Neural progenitor cell (in vitro differentiated cells): ENCODE results near the gene MARCHF5. TPM values are rescaled to one million over a fixed set of nuclear protein-coding genes. Genes with fewer than 3 reads are reported as not detected.

Experiments
- DNase-seq: peaks from one replicate; pipeline ENCODE4 v3.0.0-alpha.2; 2016; ENCODE audit warnings: low spot score
- H2AFZ ChIP-seq: fragments of 200-600 bp; sonication (generic); replicated peaks from 2 replicates; pipeline ENCODE4 v1.6.1; 2016; ENCODE audit warnings: antibody characterized with exemption
- H3F3A ChIP-seq: fragments of 200-600 bp; sonication (generic); 2 replicates; pipeline ENCODE4 v1.6.1; 2016; ENCODE audit warnings: antibody characterized with exemption, low read depth
- H3K27ac ChIP-seq: fragments of 200-600 bp; sonication (generic); 2 replicates; pipeline ENCODE4 v1.5.1; 2016; ENCODE audit warnings: mild to moderate bottlenecking
- H3K27me3 ChIP-seq: fragments of 200-600 bp; sonication (generic); 2 replicates; pipeline ENCODE4 v1.6.1; 2016; ENCODE audit warnings: mild to moderate bottlenecking, moderate library complexity
- H3K36me3 ChIP-seq: fragments of 200-600 bp; sonication (generic); 2 replicates; pipeline ENCODE4 v1.5.1; 2016
- H3K4me1 ChIP-seq: fragments of 200-600 bp; sonication (generic); 2 replicates; pipeline ENCODE4 v1.6.1; 2016; ENCODE audit warnings: mixed run types
- H3K4me2 ChIP-seq: fragments of 200-600 bp; sonication (generic); 2 replicates; pipeline ENCODE4 v1.6.1; 2016
- H3K4me3 ChIP-seq: fragments of 200-600 bp; sonication (generic); 2 replicates; pipeline ENCODE4 v1.5.1; 2016
- H3K79me2 ChIP-seq: fragments of 200-600 bp; sonication (generic); 2 replicates; pipeline ENCODE4 v1.6.1; 2016; ENCODE audit warnings: low read depth
- H3K9ac ChIP-seq: fragments of 200-600 bp; sonication (generic); 2 replicates; pipeline ENCODE4 v1.6.1; 2016
- H3K9me3 ChIP-seq: fragments of 200-600 bp; sonication (generic); 2 replicates; pipeline ENCODE4 v1.5.1; 2016; ENCODE audit warnings: low read depth
- H4K20me1 ChIP-seq: fragments of 200-600 bp; sonication (generic); 2 replicates; pipeline ENCODE4 v1.6.1; 2016; ENCODE audit warnings: low read depth
- H3K27ac Mint-ChIP-seq: 3 replicates; pipeline ENCODE4 v1.8.0; 2021; ENCODE audit warnings: mixed read lengths
- H3K27me3 Mint-ChIP-seq: 2 replicates; pipeline ENCODE4 v1.8.0; 2022; ENCODE audit warnings: low read depth, mild to moderate bottlenecking, inconsistent platforms, moderate library complexity, mixed read lengths; ENCODE audit not compliant: insufficient read depth
- H3K36me3 Mint-ChIP-seq: 3 replicates; pipeline ENCODE4 v1.8.0; 2021; ENCODE audit warnings: mixed read lengths
- H3K4me1 Mint-ChIP-seq: 3 replicates; pipeline ENCODE4 v1.8.0; 2021; ENCODE audit warnings: mixed read lengths
- H3K4me3 Mint-ChIP-seq: 3 replicates; pipeline ENCODE4 v1.8.0; 2021; ENCODE audit warnings: mild to moderate bottlenecking, moderate library complexity, mixed read lengths
- H3K9me3 Mint-ChIP-seq: 3 replicates; pipeline ENCODE4 v1.8.0; 2020; ENCODE audit warnings: mixed read lengths
- EZH2 ChIP-seq: fragments of 200-600 bp; sonication (generic); IDR thresholded peaks from 2 replicates; pipeline ENCODE4 v1.6.1; 2017; ENCODE audit warnings: antibody characterized with exemption, mild to moderate bottlenecking, moderate library complexity
- EZH2phosphoT487 ChIP-seq: fragments of 200-600 bp; sonication (generic); IDR thresholded peaks from 2 replicates; pipeline ENCODE4 v1.6.1; 2017; ENCODE audit warnings: antibody characterized with exemption
- total RNA-seq: library from RNA; depleted of rRNA; stranded (reverse); fragments of >200 nt; gene quantifications from 2 replicates; pipeline ENCODE4 v1.2.3, GENCODE V29; 2015; ENCODE audit warnings: low replicate concordance
- TF ChIP-seq, protein P1 (sequence below): fragments of 200-600 bp; sonication (generic); IDR thresholded peaks from 2 replicates; pipeline ENCODE4 v1.5.1; 2017; ENCODE audit warnings: antibody characterized with exemption, mild to moderate bottlenecking

MARCHF5 gene
- total RNA-seq, 1 donor from 2014 or later: 22.7 TPM

DNA sequence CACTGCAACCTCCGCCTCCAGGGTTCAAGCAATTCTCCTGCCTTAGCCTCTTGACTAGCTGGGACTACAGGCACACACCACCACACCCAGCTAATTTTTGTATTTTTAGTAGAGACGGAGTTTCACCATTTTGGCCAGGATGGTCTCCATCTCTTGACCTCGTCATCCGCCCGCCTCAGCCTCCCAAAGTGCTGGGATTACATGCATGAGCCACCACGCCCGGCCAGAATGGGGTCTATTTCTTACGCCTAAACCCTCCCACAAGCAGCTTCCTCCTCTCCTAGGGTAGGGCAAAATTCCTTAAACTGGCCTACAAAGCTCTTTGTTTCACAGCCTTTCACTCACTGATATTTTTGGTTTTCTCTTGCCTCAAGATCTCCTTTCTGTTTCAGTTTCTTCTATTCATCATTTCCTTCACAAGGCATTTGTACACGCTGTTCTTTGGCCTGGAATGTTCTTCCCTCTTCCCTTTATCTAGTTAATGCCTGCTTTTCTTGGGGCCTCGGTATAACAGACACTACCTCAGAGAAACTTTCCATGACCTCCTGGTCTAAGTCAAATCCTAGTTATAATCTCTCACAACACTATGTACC lies 6.8 kb upstream of the MARCHF5 start:
- no peak for TF ChIP-seq EZH2
- Mint-ChIP-seq H3K4me3 (no peak overlapping the region), H3K27ac (no peak overlapping the region), H3K36me3 (no peaks in the 10 kb centered on the region), H3K9me3 (no peaks in the 10 kb centered on the region), H3K4me1 (no peaks in the 10 kb centered on the region), H3K27me3 (no peaks in the 10 kb centered on the region)
- no peaks in the 10 kb centered on the region for H3K9me3 ChIP-seq
- no peaks in the 10 kb centered on the region for H3K4me1 ChIP-seq
- no peaks in the 10 kb centered on the region for H3K27me3 ChIP-seq
- H3F3A ChIP-seq: no peaks in the 10 kb centered on the region
- no peak overlapping the region for H3K9ac ChIP-seq
- H2AFZ ChIP-seq: no peak overlapping the region
- no peak overlapping the region for H3K4me3 ChIP-seq
- no peaks in the 10 kb centered on the region for H3K79me2 ChIP-seq
- H3K27ac ChIP-seq: no peak overlapping the region
- H3K4me2 ChIP-seq: no peak overlapping the region
- DNase-seq: no peak
- H3K36me3 ChIP-seq: no peaks in the 10 kb centered on the region
- no peaks in the 10 kb centered on the region for H4K20me1 ChIP-seq

DNA sequence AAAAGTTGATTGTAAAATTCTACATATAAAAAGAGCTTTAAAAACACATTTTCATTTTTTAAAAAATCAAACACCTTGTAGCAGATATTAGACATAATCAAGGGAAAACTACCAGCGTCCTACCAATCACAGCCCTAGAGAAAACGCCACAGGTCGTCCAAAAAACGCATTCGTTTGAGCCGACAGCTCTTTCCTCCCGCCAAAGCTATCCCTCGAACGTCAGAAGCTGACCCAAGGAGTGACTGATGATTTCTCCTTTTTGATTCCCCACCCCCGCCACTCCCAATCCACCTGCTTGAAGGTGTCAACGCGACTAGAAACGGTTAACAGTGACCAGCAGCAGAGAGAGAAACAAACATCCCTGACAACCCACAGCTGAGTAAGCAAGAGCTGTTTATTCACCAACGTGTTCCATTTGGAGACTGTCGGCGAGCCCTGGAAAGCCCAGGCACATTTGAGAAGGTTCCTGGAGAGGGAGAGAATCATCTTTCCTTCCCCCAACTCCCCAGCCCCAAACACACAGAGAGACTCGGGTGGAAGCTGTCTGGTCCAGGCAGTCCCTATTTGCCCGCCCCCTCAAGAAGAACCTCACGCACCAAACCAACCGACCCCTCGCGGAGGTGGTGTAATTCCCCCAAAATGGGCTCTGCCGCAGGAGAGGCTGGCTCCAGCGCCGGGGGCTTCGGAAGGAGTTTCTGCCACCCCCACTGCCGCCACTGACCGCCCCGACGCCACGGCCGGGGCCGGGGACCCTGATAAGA lies 711 bp upstream of the MARCHF5 start:
- Histone ChIP-seq H3K9me3 (no peaks in the 10 kb centered on the region), H4K20me1 (peaks cover 32% of the 10 kb centered on the region), H3K4me2 (peak overlapping the region; percentile 87), H3K27me3 (no peaks in the 10 kb centered on the region), H3K9ac (peak overlapping the region; percentile 34), H3K36me3 (no peaks in the 10 kb centered on the region), H3K79me2 (peaks cover 42% of the 10 kb centered on the region), H3K4me3 (peak overlapping the region; percentile 98), H3F3A (peaks cover 11% of the 10 kb centered on the region), H3K27ac (no peak overlapping the region), H2AFZ (peak overlapping the region; percentile 97), H3K4me1 (no peaks in the 10 kb centered on the region)
- Mint-ChIP-seq H3K36me3 (peaks cover 10% of the 10 kb centered on the region), H3K4me3 (peak overlapping the region; percentile 91), H3K4me1 (peaks cover 18% of the 10 kb centered on the region), H3K27ac (peak overlapping the region; percentile 78), H3K9me3 (no peaks in the 10 kb centered on the region), H3K27me3 (no peaks in the 10 kb centered on the region)
- no peak for DNase-seq
- no peak for TF ChIP-seq EZH2phosphoT487
- TF ChIP-seq EZH2: no peak
- TF ChIP-seq, protein P1, sequence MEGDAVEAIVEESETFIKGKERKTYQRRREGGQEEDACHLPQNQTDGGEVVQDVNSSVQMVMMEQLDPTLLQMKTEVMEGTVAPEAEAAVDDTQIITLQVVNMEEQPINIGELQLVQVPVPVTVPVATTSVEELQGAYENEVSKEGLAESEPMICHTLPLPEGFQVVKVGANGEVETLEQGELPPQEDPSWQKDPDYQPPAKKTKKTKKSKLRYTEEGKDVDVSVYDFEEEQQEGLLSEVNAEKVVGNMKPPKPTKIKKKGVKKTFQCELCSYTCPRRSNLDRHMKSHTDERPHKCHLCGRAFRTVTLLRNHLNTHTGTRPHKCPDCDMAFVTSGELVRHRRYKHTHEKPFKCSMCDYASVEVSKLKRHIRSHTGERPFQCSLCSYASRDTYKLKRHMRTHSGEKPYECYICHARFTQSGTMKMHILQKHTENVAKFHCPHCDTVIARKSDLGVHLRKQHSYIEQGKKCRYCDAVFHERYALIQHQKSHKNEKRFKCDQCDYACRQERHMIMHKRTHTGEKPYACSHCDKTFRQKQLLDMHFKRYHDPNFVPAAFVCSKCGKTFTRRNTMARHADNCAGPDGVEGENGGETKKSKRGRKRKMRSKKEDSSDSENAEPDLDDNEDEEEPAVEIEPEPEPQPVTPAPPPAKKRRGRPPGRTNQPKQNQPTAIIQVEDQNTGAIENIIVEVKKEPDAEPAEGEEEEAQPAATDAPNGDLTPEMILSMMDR: no peak

DNA sequence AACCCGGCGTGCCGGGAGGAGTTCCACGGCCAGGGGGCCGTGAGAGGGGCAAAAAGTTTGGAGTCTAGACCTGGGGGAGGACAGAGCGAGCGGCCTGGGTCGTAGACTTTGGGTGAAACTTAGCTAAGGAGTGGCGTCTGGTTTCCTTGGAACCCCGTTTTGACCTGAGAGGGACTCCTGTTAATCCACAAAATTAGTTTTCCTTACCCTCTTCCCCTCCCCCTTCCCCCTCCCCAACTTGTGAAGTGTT lies 574 bp downstream of the MARCHF5 start:
- H4K20me1 ChIP-seq: peaks cover 45% of the 10 kb centered on the region
- H3K9me3 ChIP-seq: no peaks in the 10 kb centered on the region
- peak overlapping the region; percentile 81 for H3K4me2 ChIP-seq
- Mint-ChIP-seq H3K4me1 (peaks cover 18% of the 10 kb centered on the region), H3K4me3 (peak overlapping the region; percentile 91), H3K27ac (no peak overlapping the region), H3K27me3 (no peaks in the 10 kb centered on the region), H3K9me3 (no peaks in the 10 kb centered on the region), H3K36me3 (peaks cover 12% of the 10 kb centered on the region)
- H3K4me1 ChIP-seq: no peaks in the 10 kb centered on the region
- peak overlapping the region; percentile 46 for H2AFZ ChIP-seq
- H3K9ac ChIP-seq: peak overlapping the region; percentile 98
- peak overlapping the region; percentile 84 for H3K27ac ChIP-seq
- H3K79me2 ChIP-seq: peaks cover 55% of the 10 kb centered on the region
- peaks cover 11% of the 10 kb centered on the region for H3F3A ChIP-seq
- no peaks in the 10 kb centered on the region for H3K36me3 ChIP-seq
- no peak for DNase-seq
- H3K4me3 ChIP-seq: peak overlapping the region; percentile 98
- TF ChIP-seq EZH2phosphoT487: no peak
- TF ChIP-seq, protein P1: no peak
- TF ChIP-seq EZH2: no peak
- H3K27me3 ChIP-seq: no peaks in the 10 kb centered on the region
